K562 (cell line): ENCODE data around the gene LRRC25. TPM values are rescaled to one million over a fixed set of nuclear protein-coding genes. Genes with fewer than 3 reads are reported as not detected.
"Not testable (repeated sequence)": the region's sequence is repeated elsewhere in the genome, so short reads cannot be mapped to it uniquely, and the experiment has no call there.

ENCODE experiments used
- DDX20 ChIP-seq: fragments of 450-650 bp; IDR thresholded peaks from 2 replicates; pipeline ENCODE4 v1.6.1; 2016; ENCODE audit warnings: missing genetic modification characterization, low read depth, mild to moderate bottlenecking, missing compliant biosample characterization, moderate library complexity
- HMG20B ChIP-seq: fragments of 250-450 bp; sonication (Bioruptor Pico); IDR thresholded peaks from 2 replicates; pipeline ENCODE4 v1.5.0; 2021; ENCODE audit warnings: mild to moderate bottlenecking
- KLF6 ChIP-seq: fragments of 250-450 bp; sonication (Bioruptor Pico); IDR thresholded peaks from 2 replicates; pipeline ENCODE4 v1.4.0; 2020; ENCODE audit warnings: mild to moderate bottlenecking, moderate library complexity, borderline replicate concordance
- polyA plus RNA-seq, 8 experiments: library from polyadenylated mRNA; depleted of rRNA in 4 of 8; stranded (reverse) in 5 of 8; unstranded in 3 of 8; fragments of >200 nt; fragmentation: Nextera tagmentation in 2 of 8; fragmentation: Illumina TruSeq in 1 of 8; extraction: Ambion mirVana in 2 of 8; extraction: Trizol in 1 of 8; gene quantifications; 2 replicates each; pipeline versions ENCODE4 v1.2.1 to v1.2.3, GENCODE V29; 2011 to 2014; ENCODE audit warnings: inconsistent platforms in 1 of 8, missing spikeins in 1 of 8
- total RNA-seq, 7 experiments: library from RNA; depleted of rRNA in 6 of 7; stranded (reverse); fragments of >200 nt in 6 of 7; fragmentation: Illumina TruSeq in 2 of 7; extraction: Trizol in 2 of 7; gene quantifications; 2 replicates each; pipeline versions ENCODE4 v1.2.1 to v1.2.3, GENCODE V29; 2011 to 2021; ENCODE audit warnings: low replicate concordance in 1 of 7
- TF ChIP-seq, protein P1 (sequence below): fragments of 200-800 bp; sonication (Bioruptor generic); IDR thresholded peaks from 2 replicates; pipeline ENCODE4 v1.6.1; 2017; ENCODE audit warnings: missing genetic modification characterization, missing compliant biosample characterization
- TF ChIP-seq, protein P2 (sequence below): sonication (generic); formaldehyde crosslinking; IDR thresholded peaks from 2 replicates; pipeline ENCODE4 v1.8.0; 2022; ENCODE audit warnings: mild to moderate bottlenecking, missing genetic modification reagents
- TF ChIP-seq, protein P3 (sequence below), 2 experiments: fragments of 450-650 bp; formaldehyde crosslinking in 1 of 2; IDR thresholded peaks; 2 replicates each; pipeline versions ENCODE4 v1.4.0 to v1.6.1; 2014 to 2020; ENCODE audit warnings: mild to moderate bottlenecking in 2 of 2, borderline replicate concordance in 1 of 2, low read depth in 1 of 2
- TF ChIP-seq, protein P4 (sequence below): fragments of 250-450 bp; sonication (Bioruptor Pico); IDR thresholded peaks from 2 replicates; pipeline ENCODE4 v1.4.0; 2020; ENCODE audit warnings: mild to moderate bottlenecking, moderate library complexity
- TF ChIP-seq, protein P5 (sequence below): fragments of 200-800 bp; sonication (Bioruptor generic); IDR thresholded peaks from 2 replicates; pipeline ENCODE4 v1.6.1; 2016; ENCODE audit warnings: missing genetic modification characterization, missing compliant biosample characterization

Gene LRRC25
- total and polyA plus RNA-seq, 9 of the 15 experiments (the other 6 are each of a cell fraction or from before 2014, with no cell fraction given) = 0.07 to 0.36 (median 0.10) TPM; not detected in 3

DNA sequence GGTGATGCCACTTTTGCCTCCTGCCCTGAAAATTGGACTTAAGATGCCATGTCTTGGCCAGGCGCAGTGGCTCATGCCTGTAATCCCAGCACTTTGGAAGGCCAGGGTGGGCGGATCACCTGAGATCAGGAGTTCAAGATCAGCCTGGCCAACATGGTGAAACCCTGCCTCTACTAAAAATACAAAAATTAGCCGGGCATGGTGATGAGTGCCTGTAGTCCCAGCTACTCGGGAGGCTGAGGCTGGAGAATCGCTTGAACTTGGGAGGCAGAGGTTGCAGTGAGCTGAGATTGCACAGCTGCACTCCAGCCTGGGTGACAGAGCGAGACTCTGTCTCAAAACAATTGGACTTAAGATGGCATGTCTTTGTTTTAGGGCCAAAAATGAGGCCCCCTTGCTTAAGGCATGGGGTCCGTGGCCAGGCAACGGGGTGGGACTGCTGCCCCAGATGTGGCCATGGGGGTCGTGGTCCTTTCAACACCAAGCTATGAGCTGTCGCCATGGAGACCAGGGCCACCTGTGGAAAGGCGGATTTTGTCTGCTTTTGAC is 33.1 kb downstream of the LRRC25 start (continued):
- TF ChIP-seq, protein P1, sequence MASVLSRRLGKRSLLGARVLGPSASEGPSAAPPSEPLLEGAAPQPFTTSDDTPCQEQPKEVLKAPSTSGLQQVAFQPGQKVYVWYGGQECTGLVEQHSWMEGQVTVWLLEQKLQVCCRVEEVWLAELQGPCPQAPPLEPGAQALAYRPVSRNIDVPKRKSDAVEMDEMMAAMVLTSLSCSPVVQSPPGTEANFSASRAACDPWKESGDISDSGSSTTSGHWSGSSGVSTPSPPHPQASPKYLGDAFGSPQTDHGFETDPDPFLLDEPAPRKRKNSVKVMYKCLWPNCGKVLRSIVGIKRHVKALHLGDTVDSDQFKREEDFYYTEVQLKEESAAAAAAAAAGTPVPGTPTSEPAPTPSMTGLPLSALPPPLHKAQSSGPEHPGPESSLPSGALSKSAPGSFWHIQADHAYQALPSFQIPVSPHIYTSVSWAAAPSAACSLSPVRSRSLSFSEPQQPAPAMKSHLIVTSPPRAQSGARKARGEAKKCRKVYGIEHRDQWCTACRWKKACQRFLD (CRISPR knock-in tag) = peak; percentile 70
- peak; percentile 70 for TF ChIP-seq DDX20 (tag)
- TF ChIP-seq, protein P2, sequence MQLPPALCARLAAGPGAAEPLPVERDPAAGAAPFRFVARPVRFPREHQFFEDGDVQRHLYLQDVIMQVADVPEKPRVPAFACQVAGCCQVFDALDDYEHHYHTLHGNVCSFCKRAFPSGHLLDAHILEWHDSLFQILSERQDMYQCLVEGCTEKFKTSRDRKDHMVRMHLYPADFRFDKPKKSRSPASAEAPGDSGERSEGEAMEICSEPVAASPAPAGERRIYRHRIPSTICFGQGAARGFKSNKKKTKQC (CRISPR knock-in tag) = 0 out of 2 replicates have a peak, but pooled peaks have one; percentile 39
- TF ChIP-seq, protein P3, sequence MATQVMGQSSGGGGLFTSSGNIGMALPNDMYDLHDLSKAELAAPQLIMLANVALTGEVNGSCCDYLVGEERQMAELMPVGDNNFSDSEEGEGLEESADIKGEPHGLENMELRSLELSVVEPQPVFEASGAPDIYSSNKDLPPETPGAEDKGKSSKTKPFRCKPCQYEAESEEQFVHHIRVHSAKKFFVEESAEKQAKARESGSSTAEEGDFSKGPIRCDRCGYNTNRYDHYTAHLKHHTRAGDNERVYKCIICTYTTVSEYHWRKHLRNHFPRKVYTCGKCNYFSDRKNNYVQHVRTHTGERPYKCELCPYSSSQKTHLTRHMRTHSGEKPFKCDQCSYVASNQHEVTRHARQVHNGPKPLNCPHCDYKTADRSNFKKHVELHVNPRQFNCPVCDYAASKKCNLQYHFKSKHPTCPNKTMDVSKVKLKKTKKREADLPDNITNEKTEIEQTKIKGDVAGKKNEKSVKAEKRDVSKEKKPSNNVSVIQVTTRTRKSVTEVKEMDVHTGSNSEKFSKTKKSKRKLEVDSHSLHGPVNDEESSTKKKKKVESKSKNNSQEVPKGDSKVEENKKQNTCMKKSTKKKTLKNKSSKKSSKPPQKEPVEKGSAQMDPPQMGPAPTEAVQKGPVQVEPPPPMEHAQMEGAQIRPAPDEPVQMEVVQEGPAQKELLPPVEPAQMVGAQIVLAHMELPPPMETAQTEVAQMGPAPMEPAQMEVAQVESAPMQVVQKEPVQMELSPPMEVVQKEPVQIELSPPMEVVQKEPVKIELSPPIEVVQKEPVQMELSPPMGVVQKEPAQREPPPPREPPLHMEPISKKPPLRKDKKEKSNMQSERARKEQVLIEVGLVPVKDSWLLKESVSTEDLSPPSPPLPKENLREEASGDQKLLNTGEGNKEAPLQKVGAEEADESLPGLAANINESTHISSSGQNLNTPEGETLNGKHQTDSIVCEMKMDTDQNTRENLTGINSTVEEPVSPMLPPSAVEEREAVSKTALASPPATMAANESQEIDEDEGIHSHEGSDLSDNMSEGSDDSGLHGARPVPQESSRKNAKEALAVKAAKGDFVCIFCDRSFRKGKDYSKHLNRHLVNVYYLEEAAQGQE (IDR thresholded peaks at IDR 0.05; ENCODE audit: borderline replicate concordance) = not testable (repeated sequence)
- TF ChIP-seq, protein P3 (CRISPR knock-in tag; IDR thresholded peaks at IDR 0.05; ENCODE audit: low read depth) = 0 out of 2 replicates have a peak, but pooled peaks have one; percentile 36
- TF ChIP-seq HMG20B (CRISPR knock-in tag) = 0 out of 2 replicates have a peak, but pooled peaks have one; percentile 63
- TF ChIP-seq KLF6 (CRISPR knock-in tag) = peak; percentile 10; the same call in 1 of the 2 replicates
- TF ChIP-seq, protein P4, sequence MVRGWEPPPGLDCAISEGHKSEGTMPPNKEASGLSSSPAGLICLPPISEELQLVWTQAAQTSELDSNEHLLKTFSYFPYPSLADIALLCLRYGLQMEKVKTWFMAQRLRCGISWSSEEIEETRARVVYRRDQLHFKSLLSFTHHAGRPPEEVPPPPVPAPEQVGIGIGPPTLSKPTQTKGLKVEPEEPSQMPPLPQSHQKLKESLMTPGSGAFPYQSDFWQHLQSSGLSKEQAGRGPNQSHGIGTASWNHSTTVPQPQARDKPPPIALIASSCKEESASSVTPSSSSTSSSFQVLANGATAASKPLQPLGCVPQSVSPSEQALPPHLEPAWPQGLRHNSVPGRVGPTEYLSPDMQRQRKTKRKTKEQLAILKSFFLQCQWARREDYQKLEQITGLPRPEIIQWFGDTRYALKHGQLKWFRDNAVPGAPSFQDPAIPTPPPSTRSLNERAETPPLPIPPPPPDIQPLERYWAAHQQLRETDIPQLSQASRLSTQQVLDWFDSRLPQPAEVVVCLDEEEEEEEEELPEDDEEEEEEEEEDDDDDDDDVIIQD (CRISPR knock-in tag) = peak; percentile 75; the same call in 1 of the 2 replicates
- TF ChIP-seq, protein P5, sequence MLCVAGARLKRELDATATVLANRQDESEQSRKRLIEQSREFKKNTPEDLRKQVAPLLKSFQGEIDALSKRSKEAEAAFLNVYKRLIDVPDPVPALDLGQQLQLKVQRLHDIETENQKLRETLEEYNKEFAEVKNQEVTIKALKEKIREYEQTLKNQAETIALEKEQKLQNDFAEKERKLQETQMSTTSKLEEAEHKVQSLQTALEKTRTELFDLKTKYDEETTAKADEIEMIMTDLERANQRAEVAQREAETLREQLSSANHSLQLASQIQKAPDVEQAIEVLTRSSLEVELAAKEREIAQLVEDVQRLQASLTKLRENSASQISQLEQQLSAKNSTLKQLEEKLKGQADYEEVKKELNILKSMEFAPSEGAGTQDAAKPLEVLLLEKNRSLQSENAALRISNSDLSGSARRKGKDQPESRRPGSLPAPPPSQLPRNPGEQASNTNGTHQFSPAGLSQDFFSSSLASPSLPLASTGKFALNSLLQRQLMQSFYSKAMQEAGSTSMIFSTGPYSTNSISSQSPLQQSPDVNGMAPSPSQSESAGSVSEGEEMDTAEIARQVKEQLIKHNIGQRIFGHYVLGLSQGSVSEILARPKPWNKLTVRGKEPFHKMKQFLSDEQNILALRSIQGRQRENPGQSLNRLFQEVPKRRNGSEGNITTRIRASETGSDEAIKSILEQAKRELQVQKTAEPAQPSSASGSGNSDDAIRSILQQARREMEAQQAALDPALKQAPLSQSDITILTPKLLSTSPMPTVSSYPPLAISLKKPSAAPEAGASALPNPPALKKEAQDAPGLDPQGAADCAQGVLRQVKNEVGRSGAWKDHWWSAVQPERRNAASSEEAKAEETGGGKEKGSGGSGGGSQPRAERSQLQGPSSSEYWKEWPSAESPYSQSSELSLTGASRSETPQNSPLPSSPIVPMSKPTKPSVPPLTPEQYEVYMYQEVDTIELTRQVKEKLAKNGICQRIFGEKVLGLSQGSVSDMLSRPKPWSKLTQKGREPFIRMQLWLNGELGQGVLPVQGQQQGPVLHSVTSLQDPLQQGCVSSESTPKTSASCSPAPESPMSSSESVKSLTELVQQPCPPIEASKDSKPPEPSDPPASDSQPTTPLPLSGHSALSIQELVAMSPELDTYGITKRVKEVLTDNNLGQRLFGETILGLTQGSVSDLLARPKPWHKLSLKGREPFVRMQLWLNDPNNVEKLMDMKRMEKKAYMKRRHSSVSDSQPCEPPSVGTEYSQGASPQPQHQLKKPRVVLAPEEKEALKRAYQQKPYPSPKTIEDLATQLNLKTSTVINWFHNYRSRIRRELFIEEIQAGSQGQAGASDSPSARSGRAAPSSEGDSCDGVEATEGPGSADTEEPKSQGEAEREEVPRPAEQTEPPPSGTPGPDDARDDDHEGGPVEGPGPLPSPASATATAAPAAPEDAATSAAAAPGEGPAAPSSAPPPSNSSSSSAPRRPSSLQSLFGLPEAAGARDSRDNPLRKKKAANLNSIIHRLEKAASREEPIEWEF (CRISPR knock-in tag) = peak; percentile 52; the same call in 1 of the 2 replicates
